ENCODE data around the gene IRX3. TPM values are rescaled to one million over a fixed set of nuclear protein-coding genes. Genes with fewer than 3 reads are reported as not detected.

IRX3 gene
- total RNA-seq, 1 experiment from 2014 or later: 17.6 TPM

DNA sequence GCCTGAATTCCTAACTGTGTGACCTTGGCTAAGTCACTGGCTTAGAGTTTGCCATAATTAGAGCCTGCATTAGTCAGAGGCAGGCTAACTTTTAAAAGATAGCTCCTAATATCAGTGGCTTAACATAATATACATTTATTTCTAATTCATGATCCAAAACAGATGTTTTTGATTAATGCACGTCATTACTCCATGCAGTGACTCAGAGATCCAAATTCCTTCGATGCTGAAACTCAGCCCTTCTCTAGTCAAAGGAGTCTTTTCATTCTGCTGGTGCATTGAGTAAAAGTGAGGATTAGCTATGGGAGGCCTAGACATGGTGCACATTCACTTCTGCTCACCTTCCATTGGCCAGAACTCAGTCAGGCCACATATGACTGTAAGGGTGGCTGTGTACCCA lies 49.8 kb downstream of the IRX3 start:
- Mint-ChIP-seq H3K4me1 (ENCODE audit: insufficient read depth, unreplicated experiment) (no peaks in the 10 kb centered on the region), H3K36me3 (ENCODE audit: insufficient read depth, unreplicated experiment) (no peaks in the 10 kb centered on the region), H3K27ac (ENCODE audit: low read depth, unreplicated experiment) (no peak overlapping the region), H3K4me3 (ENCODE audit: unreplicated experiment) (no peak overlapping the region), H3K27me3 (ENCODE audit: insufficient read depth, unreplicated experiment) (no peaks in the 10 kb centered on the region), H3K9me3 (ENCODE audit: unreplicated experiment) (no peaks in the 10 kb centered on the region)
- TF ChIP-seq, protein P1, sequence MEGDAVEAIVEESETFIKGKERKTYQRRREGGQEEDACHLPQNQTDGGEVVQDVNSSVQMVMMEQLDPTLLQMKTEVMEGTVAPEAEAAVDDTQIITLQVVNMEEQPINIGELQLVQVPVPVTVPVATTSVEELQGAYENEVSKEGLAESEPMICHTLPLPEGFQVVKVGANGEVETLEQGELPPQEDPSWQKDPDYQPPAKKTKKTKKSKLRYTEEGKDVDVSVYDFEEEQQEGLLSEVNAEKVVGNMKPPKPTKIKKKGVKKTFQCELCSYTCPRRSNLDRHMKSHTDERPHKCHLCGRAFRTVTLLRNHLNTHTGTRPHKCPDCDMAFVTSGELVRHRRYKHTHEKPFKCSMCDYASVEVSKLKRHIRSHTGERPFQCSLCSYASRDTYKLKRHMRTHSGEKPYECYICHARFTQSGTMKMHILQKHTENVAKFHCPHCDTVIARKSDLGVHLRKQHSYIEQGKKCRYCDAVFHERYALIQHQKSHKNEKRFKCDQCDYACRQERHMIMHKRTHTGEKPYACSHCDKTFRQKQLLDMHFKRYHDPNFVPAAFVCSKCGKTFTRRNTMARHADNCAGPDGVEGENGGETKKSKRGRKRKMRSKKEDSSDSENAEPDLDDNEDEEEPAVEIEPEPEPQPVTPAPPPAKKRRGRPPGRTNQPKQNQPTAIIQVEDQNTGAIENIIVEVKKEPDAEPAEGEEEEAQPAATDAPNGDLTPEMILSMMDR (IDR thresholded peaks at IDR 0.05; ENCODE audit: unreplicated experiment): no peak
- ChIA-PET CTCF (interaction anchor here (1.2 kb wide), 1 partner anchor 36 kb away, joined by 3 read pairs; no protein-coding TSS in a partner anchor), POLR2A (no interaction called here)
- no peak for DNase-seq (ENCODE audit: unreplicated experiment)
- intact Hi-C loops (cut with micrococcal nuclease): no loop called here
- BruUV-seq (replicated peaks): no TSS peak

DNA sequence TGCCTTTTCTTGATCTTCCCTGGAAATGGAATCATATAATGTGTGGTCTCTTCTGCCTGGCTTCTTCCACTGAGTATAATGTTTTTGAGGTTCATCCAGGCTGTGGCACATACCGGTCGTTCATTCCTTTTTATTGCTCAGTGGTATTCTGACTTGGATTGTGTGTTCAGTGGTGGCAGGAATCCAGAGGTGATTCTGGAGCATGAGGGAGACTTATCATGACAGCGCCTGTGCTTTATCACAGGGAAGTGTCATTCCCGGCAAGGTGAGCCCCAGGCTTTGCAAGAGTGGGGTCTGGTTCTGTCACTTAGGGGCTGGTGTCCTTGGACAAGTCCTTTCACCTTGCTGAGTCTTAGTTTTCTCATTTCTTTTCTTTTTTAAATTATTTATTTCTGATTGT lies 53.0 kb downstream of the IRX3 start:
- POLR2A ChIA-PET: no interaction called here
- CTCF ChIA-PET: no interaction called here
- no TSS peak for BruUV-seq (replicated peaks)
- Mint-ChIP-seq H3K27ac (ENCODE audit: low read depth, unreplicated experiment) (no peak overlapping the region), H3K27me3 (ENCODE audit: insufficient read depth, unreplicated experiment) (no peaks in the 10 kb centered on the region), H3K36me3 (ENCODE audit: insufficient read depth, unreplicated experiment) (no peaks in the 10 kb centered on the region), H3K9me3 (ENCODE audit: unreplicated experiment) (no peaks in the 10 kb centered on the region), H3K4me3 (ENCODE audit: unreplicated experiment) (no peak overlapping the region), H3K4me1 (ENCODE audit: insufficient read depth, unreplicated experiment) (no peaks in the 10 kb centered on the region)
- intact Hi-C loops (cut with micrococcal nuclease): no loop called here
- TF ChIP-seq, protein P1 (IDR thresholded peaks at IDR 0.05; ENCODE audit: unreplicated experiment): no peak
- no peak for DNase-seq (ENCODE audit: unreplicated experiment)
